ENCODE measurements around the gene ATP2C2.

DNA sequence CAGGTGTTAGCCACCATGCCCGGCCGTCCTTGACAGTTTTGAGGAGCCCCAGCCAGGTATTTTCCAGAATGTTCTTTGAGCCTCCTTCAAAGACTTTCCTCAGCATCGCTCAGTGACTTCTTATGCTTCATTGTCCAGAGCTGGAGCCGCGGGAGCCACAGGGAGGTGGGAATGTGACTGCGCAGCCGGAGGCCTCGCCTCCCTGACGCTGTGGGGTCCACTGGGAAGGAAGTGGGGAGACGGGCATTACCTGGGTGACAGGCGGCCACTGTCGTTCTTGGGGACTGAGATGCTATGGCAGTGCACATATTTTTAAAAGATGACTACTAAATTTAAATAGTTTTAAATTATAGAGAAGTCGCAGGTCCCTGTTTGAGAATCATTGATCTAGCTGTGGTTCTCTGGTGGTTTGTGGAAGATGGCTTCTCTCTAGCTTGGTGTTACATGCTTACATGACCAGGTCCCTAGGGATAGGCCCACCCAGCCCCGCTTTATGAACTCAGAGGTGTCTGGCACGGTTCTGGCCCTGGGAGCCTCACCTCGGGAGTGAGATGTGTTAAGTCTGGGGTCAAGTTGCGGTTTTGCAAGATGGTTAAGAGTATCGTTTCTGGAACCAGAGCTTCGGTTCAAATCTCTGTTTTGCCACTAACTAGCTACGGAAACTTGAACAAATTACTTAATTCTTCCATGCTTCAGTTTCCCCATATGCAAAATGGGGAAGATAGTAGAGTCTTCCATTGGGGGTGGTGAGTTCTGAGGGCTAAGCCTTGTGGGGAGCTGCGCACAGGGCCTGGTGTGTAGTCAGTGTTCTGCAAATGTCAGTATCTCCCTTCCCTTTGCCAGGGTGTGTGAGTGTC is 53.0 kb downstream of the ATP2C2 start:
- TF ChIP-seq SNAI2 (CRISPR knock-in tag; IDR thresholded peaks at IDR 0.05) (no peak), CSDC2 (CRISPR knock-in tag; IDR thresholded peaks at IDR 0.05) (no peak), ZNF70 (CRISPR knock-in tag; IDR thresholded peaks at IDR 0.05) (no peak), GLIS3 (CRISPR knock-in tag; IDR thresholded peaks at IDR 0.05) (no peak), OSR1 (CRISPR knock-in tag; IDR thresholded peaks at IDR 0.05) (no peak), ZFP3 (CRISPR knock-in tag; IDR thresholded peaks at IDR 0.05) (no peak), BACH2 (CRISPR knock-in tag; IDR thresholded peaks at IDR 0.05; ENCODE audit: borderline replicate concordance) (no peak), ISL1 (CRISPR knock-in tag; IDR thresholded peaks at IDR 0.05) (no peak), ARNTL (CRISPR knock-in tag; IDR thresholded peaks at IDR 0.05; ENCODE audit: borderline replicate concordance, low read depth) (no peak), ZC3H10 (CRISPR knock-in tag; IDR thresholded peaks at IDR 0.05) (no peak), ESRRG (CRISPR knock-in tag; IDR thresholded peaks at IDR 0.05) (no peak), PPARA (CRISPR knock-in tag; IDR thresholded peaks at IDR 0.05; ENCODE audit: borderline replicate concordance) (no peak)
- TF ChIP-seq, protein P1, sequence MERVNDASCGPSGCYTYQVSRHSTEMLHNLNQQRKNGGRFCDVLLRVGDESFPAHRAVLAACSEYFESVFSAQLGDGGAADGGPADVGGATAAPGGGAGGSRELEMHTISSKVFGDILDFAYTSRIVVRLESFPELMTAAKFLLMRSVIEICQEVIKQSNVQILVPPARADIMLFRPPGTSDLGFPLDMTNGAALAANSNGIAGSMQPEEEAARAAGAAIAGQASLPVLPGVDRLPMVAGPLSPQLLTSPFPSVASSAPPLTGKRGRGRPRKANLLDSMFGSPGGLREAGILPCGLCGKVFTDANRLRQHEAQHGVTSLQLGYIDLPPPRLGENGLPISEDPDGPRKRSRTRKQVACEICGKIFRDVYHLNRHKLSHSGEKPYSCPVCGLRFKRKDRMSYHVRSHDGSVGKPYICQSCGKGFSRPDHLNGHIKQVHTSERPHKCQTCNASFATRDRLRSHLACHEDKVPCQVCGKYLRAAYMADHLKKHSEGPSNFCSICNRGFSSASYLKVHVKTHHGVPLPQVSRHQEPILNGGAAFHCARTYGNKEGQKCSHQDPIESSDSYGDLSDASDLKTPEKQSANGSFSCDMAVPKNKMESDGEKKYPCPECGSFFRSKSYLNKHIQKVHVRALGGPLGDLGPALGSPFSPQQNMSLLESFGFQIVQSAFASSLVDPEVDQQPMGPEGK (CRISPR knock-in tag; IDR thresholded peaks at IDR 0.05; ENCODE audit: borderline replicate concordance): no peak
- TF ChIP-seq, protein P2, sequence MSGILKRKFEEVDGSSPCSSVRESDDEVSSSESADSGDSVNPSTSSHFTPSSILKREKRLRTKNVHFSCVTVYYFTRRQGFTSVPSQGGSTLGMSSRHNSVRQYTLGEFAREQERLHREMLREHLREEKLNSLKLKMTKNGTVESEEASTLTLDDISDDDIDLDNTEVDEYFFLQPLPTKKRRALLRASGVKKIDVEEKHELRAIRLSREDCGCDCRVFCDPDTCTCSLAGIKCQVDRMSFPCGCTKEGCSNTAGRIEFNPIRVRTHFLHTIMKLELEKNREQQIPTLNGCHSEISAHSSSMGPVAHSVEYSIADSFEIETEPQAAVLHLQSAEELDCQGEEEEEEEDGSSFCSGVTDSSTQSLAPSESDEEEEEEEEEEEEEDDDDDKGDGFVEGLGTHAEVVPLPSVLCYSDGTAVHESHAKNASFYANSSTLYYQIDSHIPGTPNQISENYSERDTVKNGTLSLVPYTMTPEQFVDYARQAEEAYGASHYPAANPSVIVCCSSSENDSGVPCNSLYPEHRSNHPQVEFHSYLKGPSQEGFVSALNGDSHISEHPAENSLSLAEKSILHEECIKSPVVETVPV (CRISPR knock-in tag; IDR thresholded peaks at IDR 0.05): no peak
